WTC11 (cell line): ENCODE measurements around the gene VPS52. TPM values are rescaled to one million over a fixed set of nuclear protein-coding genes. Genes with fewer than 3 reads are reported as not detected.

Experiments used
- ATAC-seq: fragments of 200-7000 bp; cut with Tn5 transposase; 2 replicates; pipeline ENCODE4 v1.10.0; 2021; ENCODE audit warnings: mild to moderate bottlenecking, moderate library complexity
- CTCF ChIA-PET: fragments of 300-600 bp; sonication (Branson Sonifier 250); formaldehyde crosslinking; loops from one replicate; lab custom pipeline; 2021; ENCODE audit warnings: antibody characterized with exemption; lab: Charles Lee
- POLR2A ChIA-PET: fragments of 350-600 bp; sonication (Branson Sonifier 250); formaldehyde crosslinking; loops from one replicate; lab custom pipeline; 2021; ENCODE audit warnings: antibody characterized with exemption; lab: Charles Lee
- DNase-seq: peaks from one replicate; pipeline ENCODE4 v3.0.0; 2021; ENCODE audit warnings: low spot score
- H3K27ac Mint-ChIP-seq: 2 replicates; pipeline ENCODE4 v1.8.0; 2021; ENCODE audit warnings: mixed read lengths
- H3K27me3 Mint-ChIP-seq: 2 replicates; pipeline ENCODE4 v1.8.0; 2021; ENCODE audit warnings: low read depth, mild to moderate bottlenecking, moderate library complexity, mixed read lengths
- H3K36me3 Mint-ChIP-seq: 2 replicates; pipeline ENCODE4 v1.8.0; 2021; ENCODE audit warnings: mixed read lengths
- H3K4me1 Mint-ChIP-seq: 2 replicates; pipeline ENCODE4 v1.8.0; 2022; ENCODE audit warnings: mixed read lengths
- H3K4me3 Mint-ChIP-seq: 2 replicates; pipeline ENCODE4 v1.8.0; 2021; ENCODE audit warnings: mild to moderate bottlenecking, moderate library complexity, mixed read lengths
- H3K9me3 Mint-ChIP-seq: 2 replicates; pipeline ENCODE4 v1.8.0; 2021; ENCODE audit warnings: mixed read lengths
- AR ChIP-seq: fragments of 250-450 bp; sonication (Bioruptor Pico); IDR thresholded peaks from 2 replicates; pipeline ENCODE4 v1.9.0; 2021; ENCODE audit warnings: mild to moderate bottlenecking
- ATF2 ChIP-seq: sonication (generic); formaldehyde crosslinking; IDR thresholded peaks from 2 replicates; pipeline ENCODE4 v1.8.1; 2022; ENCODE audit warnings: low read depth, missing genetic modification reagents, borderline replicate concordance
- ETV6 ChIP-seq: sonication (generic); formaldehyde crosslinking; IDR thresholded peaks from 2 replicates; pipeline ENCODE4 v1.8.1; 2022; ENCODE audit warnings: mild to moderate bottlenecking, missing genetic modification reagents
- FOXJ3 ChIP-seq: sonication (generic); formaldehyde crosslinking; IDR thresholded peaks from 2 replicates; pipeline ENCODE4 v1.9.0; 2021; ENCODE audit warnings: missing genetic modification reagents, mild to moderate bottlenecking, borderline replicate concordance
- GTF2I ChIP-seq: fragments of 250-450 bp; sonication (Bioruptor Pico); conservative IDR thresholded peaks from 2 replicates; pipeline ENCODE4 v1.4.0; 2021; ENCODE audit warnings: mild to moderate bottlenecking
- IRF1 ChIP-seq: sonication (generic); formaldehyde crosslinking; IDR thresholded peaks from 2 replicates; pipeline ENCODE4 v1.8.0; 2023; ENCODE audit warnings: missing genetic modification reagents
- JUN ChIP-seq: sonication (generic); formaldehyde crosslinking; IDR thresholded peaks from 2 replicates; pipeline ENCODE4 v1.8.0; 2023; ENCODE audit warnings: mild to moderate bottlenecking, missing genetic modification reagents
- MAX ChIP-seq: sonication (generic); formaldehyde crosslinking; IDR thresholded peaks from 2 replicates; pipeline ENCODE4 v1.8.0; 2022; ENCODE audit warnings: mild to moderate bottlenecking, missing genetic modification reagents
- MXD4 ChIP-seq: fragments of 250-450 bp; sonication (Bioruptor Pico); IDR thresholded peaks from 2 replicates; pipeline ENCODE4 v1.8.0; 2021; ENCODE audit warnings: mild to moderate bottlenecking, moderate library complexity, borderline replicate concordance
- PREB ChIP-seq: sonication (generic); formaldehyde crosslinking; IDR thresholded peaks from 2 replicates; pipeline ENCODE4 v1.8.1; 2022; ENCODE audit warnings: mild to moderate bottlenecking, missing genetic modification reagents, moderate library complexity, borderline replicate concordance
- SOX15 ChIP-seq: fragments of 250-450 bp; sonication (Bioruptor Pico); IDR thresholded peaks from 2 replicates; pipeline ENCODE4 v1.9.0; 2021; ENCODE audit warnings: mild to moderate bottlenecking
- TEAD1 ChIP-seq: sonication (generic); formaldehyde crosslinking; IDR thresholded peaks from 2 replicates; pipeline ENCODE4 v1.8.0; 2022; ENCODE audit warnings: mild to moderate bottlenecking, missing genetic modification reagents
- ZBTB21 ChIP-seq: sonication (generic); formaldehyde crosslinking; IDR thresholded peaks from 2 replicates; pipeline ENCODE4 v1.8.1; 2023; ENCODE audit warnings: mild to moderate bottlenecking, missing genetic modification reagents, borderline replicate concordance
- ZBTB43 ChIP-seq: sonication (generic); formaldehyde crosslinking; IDR thresholded peaks from 2 replicates; pipeline ENCODE4 v1.8.1; 2023; ENCODE audit warnings: mild to moderate bottlenecking, missing genetic modification reagents
- ZNF121 ChIP-seq: sonication (generic); formaldehyde crosslinking; IDR thresholded peaks from 2 replicates; pipeline ENCODE4 v1.8.0; 2023; ENCODE audit warnings: missing genetic modification reagents
- ZNF219 ChIP-seq: sonication (generic); formaldehyde crosslinking; IDR thresholded peaks from 2 replicates; pipeline ENCODE4 v1.8.0; 2023; ENCODE audit warnings: missing genetic modification reagents, mild to moderate bottlenecking, borderline replicate concordance
- ZSCAN18 ChIP-seq: fragments of 250-450 bp; sonication (Bioruptor Pico); IDR thresholded peaks from 2 replicates; pipeline ENCODE4 v2.1.2; 2022; ENCODE audit warnings: mild to moderate bottlenecking, moderate library complexity
- total RNA-seq: library from RNA; stranded (reverse); gene quantifications from 3 replicates; pipeline ENCODE4 v1.2.3, GENCODE V29; 2021

Gene VPS52
- total RNA-seq, 1 experiment from 2014 or later, result 46.8 TPM

GRCh38 chr6:33306356-33306755, 34.7 kb upstream of the VPS52 start:
- no peaks in the 10 kb centered on the region for H3K9me3 Mint-ChIP-seq
- CTCF ChIA-PET, result no interaction called here
- POLR2A ChIA-PET, result no interaction called here
- no peak overlapping the region for H3K4me3 Mint-ChIP-seq
- TF ChIP-seq GTF2I (CRISPR knock-in tag) (no peak), PREB (CRISPR knock-in tag) (no peak)
- peaks cover 4% of the 10 kb centered on the region; the same call in 1 of the 2 replicates for H3K36me3 Mint-ChIP-seq
- ATAC-seq, result no peak
- H3K27ac Mint-ChIP-seq, result no peak overlapping the region; the same call in 1 of the 2 replicates
- no peak for DNase-seq
- no peaks in the 10 kb centered on the region for H3K27me3 Mint-ChIP-seq
- H3K4me1 Mint-ChIP-seq, result no peaks in the 10 kb centered on the region

GRCh38 chr6:33305052-33305451, 33.4 kb upstream of the VPS52 start:
- peaks cover 8% of the 10 kb centered on the region for H3K4me1 Mint-ChIP-seq
- TF ChIP-seq MAX (CRISPR knock-in tag) (no peak), SOX15 (no peak), FOXJ3 (CRISPR knock-in tag) (no peak), ZNF121 (CRISPR knock-in tag) (no peak), ZBTB21 (CRISPR knock-in tag) (no peak), AR (CRISPR knock-in tag) (no peak), ETV6 (CRISPR knock-in tag) (no peak), ZBTB43 (CRISPR knock-in tag) (no peak)
- no peaks in the 10 kb centered on the region for H3K27me3 Mint-ChIP-seq
- DNase-seq (no peak), ATAC-seq (no peak)
- no peak overlapping the region for H3K27ac Mint-ChIP-seq
- H3K9me3 Mint-ChIP-seq, result no peaks in the 10 kb centered on the region
- H3K4me3 Mint-ChIP-seq, result no peak overlapping the region
- H3K36me3 Mint-ChIP-seq, result peaks cover 6% of the 10 kb centered on the region; the same call in 1 of the 2 replicates
- ChIA-PET POLR2A (no interaction called here), CTCF (interaction anchor here (0.8 kb wide), 1 partner anchor 327 kb away, joined by 3 read pairs; no protein-coding TSS in a partner anchor)

GRCh38 chr6:33304216-33304615, 32.5 kb upstream of the VPS52 start:
- no peak for ATAC-seq
- CTCF ChIA-PET, result no interaction called here
- TF ChIP-seq SOX15 (no peak), ZSCAN18 (no peak)
- TF ChIP-seq, all 79 proteins: peak for 0
- no peak overlapping the region for H3K27ac Mint-ChIP-seq
- no peaks in the 10 kb centered on the region for H3K9me3 Mint-ChIP-seq
- DNase-seq, result no peak
- H3K4me3 Mint-ChIP-seq, result no peak overlapping the region
- H3K27me3 Mint-ChIP-seq, result no peaks in the 10 kb centered on the region
- peaks cover 9% of the 10 kb centered on the region; the same call in 1 of the 2 replicates for H3K36me3 Mint-ChIP-seq
- H3K4me1 Mint-ChIP-seq, result peaks cover 12% of the 10 kb centered on the region
- POLR2A ChIA-PET, result no interaction called here

- no peak for ATAC-seq
- ChIA-PET POLR2A (no interaction called here), CTCF (interaction anchor here (0.7 to 4.0 kb wide), 2 partner anchors 22 to 24 kb away, joined by 4 to 40 read pairs; partner anchors contain the start of gene B3GALT4)
- peaks cover 9% of the 10 kb centered on the region; the same call in 1 of the 2 replicates for H3K36me3 Mint-ChIP-seq
- peaks cover 14% of the 10 kb centered on the region for H3K4me1 Mint-ChIP-seq
- no peaks in the 10 kb centered on the region for H3K9me3 Mint-ChIP-seq
- H3K27me3 Mint-ChIP-seq, result no peaks in the 10 kb centered on the region
- DNase-seq, result no peak
- H3K27ac Mint-ChIP-seq, result no peak overlapping the region
- H3K4me3 Mint-ChIP-seq, result no peak overlapping the region
- TF ChIP-seq TEAD1 (no peak), ATF2 (CRISPR knock-in tag) (no peak), JUN (no peak), IRF1 (no peak), GTF2I (CRISPR knock-in tag) (no peak), MXD4 (CRISPR knock-in tag) (no peak), ZNF219 (CRISPR knock-in tag) (no peak), ZSCAN18 (no peak)
These were observed 30.2 kb upstream of the VPS52 start for GRCh38 chr6:33301877-33302276.
